ENCODE data around the gene SLIT1.

SLIT1 gene

DNA sequence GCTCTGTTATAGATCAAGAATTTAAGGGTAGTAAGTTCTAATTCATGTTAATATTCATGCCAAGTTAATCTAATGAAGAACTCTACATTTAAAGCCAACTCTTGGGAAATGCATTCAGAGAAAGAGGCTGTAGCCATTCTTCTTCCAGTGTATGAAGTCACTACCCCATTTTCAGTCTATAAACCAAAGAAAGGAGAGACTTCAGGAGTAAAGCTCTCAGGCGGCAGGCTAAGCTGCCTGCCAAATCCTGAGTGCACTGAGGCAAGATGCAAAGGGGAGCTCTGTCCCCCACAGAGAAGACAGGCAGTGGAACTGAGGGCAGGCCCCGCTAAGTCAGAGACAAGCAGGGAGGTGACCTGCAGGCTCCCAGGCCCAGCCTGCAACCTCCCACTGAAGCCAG lies 41.5 kb downstream of the SLIT1 start:
- no peak overlapping the region for H3K4me3 ChIP-seq (ENCODE audit: low read depth, low read length)
- no peak overlapping the region for H3K27ac ChIP-seq
- peaks cover 2% of the 10 kb centered on the region for H3K27me3 ChIP-seq (replicated peaks)
- no peak for DNase-seq
- TF ChIP-seq, protein P1, sequence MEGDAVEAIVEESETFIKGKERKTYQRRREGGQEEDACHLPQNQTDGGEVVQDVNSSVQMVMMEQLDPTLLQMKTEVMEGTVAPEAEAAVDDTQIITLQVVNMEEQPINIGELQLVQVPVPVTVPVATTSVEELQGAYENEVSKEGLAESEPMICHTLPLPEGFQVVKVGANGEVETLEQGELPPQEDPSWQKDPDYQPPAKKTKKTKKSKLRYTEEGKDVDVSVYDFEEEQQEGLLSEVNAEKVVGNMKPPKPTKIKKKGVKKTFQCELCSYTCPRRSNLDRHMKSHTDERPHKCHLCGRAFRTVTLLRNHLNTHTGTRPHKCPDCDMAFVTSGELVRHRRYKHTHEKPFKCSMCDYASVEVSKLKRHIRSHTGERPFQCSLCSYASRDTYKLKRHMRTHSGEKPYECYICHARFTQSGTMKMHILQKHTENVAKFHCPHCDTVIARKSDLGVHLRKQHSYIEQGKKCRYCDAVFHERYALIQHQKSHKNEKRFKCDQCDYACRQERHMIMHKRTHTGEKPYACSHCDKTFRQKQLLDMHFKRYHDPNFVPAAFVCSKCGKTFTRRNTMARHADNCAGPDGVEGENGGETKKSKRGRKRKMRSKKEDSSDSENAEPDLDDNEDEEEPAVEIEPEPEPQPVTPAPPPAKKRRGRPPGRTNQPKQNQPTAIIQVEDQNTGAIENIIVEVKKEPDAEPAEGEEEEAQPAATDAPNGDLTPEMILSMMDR (IDR thresholded peaks at IDR 0.05; ENCODE audit: low read depth, low read length, missing control alignments), result no peak
- in situ Hi-C loops (cut with HindIII; ENCODE audit: low pct_ligation_motif_present, low sequenced_read_pairs), result no loop called here
- H3K36me3 ChIP-seq (replicated peaks), result no peaks in the 10 kb centered on the region

DNA sequence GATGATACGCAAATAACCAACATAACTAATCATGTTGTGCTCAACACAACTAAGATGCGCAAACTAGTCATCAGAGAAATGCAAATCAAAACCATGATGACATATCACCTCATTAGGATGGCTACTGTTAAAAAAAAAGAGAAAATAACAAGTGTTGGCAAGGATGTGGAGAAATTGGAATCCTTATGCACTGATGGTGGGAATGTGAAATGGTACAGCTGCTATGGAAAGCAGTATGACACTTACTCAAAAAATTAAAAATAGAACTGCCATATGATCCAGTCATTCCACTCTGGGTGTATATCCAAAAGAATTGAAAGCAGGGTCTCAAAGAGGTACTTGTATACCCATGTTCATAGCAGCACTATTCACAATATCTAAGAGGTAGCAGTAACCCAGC lies 42.9 kb downstream of the SLIT1 start:
- Histone ChIP-seq H3K4me3 (ENCODE audit: low read depth, low read length) (no peak overlapping the region), H3K36me3 (replicated peaks) (no peaks in the 10 kb centered on the region), H3K27me3 (replicated peaks) (peaks cover 2% of the 10 kb centered on the region), H3K27ac (no peak overlapping the region)
- in situ Hi-C loops (cut with HindIII; ENCODE audit: low pct_ligation_motif_present, low sequenced_read_pairs), result no loop called here
- DNase-seq, result no peak
- TF ChIP-seq, protein P1 (IDR thresholded peaks at IDR 0.05; ENCODE audit: low read depth, low read length, missing control alignments), result no peak

DNA sequence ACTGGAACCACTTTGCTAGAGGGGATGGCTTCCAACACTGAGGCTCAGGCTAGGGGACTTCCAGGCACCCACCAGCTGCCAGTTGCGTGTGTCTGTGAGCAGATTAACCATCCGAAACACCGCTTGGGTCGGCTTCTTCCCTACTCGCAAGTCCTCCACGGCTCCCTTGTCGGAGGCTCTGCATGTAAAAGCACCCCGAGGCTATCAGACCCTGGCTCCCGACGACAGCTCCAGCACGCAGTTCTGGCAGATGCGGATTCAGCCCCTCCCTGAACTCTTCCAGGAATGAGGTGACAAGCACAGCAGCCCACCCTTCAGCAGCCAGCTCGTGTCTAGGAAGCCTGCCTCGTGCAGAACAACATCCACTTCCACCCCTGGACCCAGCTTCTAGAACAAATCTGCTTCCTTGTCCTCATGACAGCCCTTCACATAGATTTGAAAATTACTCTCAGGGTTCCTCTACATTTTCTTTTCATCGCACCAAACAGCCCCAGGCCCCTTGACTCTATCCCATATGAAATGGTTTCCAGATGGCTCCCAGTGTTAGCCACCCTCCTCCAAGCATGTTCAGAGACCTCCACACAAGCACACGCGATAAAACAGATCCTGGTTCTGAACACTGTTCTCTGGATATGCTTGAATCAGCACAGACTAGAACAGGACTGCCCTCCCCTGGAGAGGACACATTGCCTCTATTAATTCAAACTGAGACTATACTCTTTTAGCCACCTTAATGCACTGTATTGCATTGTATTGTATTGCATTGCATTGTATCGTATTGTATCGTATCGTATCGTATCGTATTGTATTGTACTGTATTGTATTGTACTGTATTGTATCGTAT lies 44.6 kb downstream of the SLIT1 start:
- no peak for DNase-seq
- in situ Hi-C loops (cut with HindIII; ENCODE audit: low pct_ligation_motif_present, low sequenced_read_pairs), result no loop called here
- H3K27ac ChIP-seq, result no peak overlapping the region

GRCh38 chr10:97140049-97140846 lies 45.5 kb downstream of the SLIT1 start:
- H3K36me3 ChIP-seq (replicated peaks), result no peaks in the 10 kb centered on the region
- in situ Hi-C loops (cut with HindIII; ENCODE audit: low pct_ligation_motif_present, low sequenced_read_pairs), result no loop called here
- DNase-seq, result no peak
- H3K27ac ChIP-seq, result no peak overlapping the region
- H3K4me3 ChIP-seq (ENCODE audit: low read depth, low read length), result no peak overlapping the region
- peaks cover 2% of the 10 kb centered on the region for H3K27me3 ChIP-seq (replicated peaks)
- TF ChIP-seq, protein P1 (IDR thresholded peaks at IDR 0.05; ENCODE audit: low read depth, low read length, missing control alignments), result no peak

More for the DNA sequence above, 44.6 kb downstream of the SLIT1 start:
- no peak overlapping the region for H3K4me3 ChIP-seq (ENCODE audit: low read depth, low read length)
- peaks cover 2% of the 10 kb centered on the region for H3K27me3 ChIP-seq (replicated peaks)
- TF ChIP-seq, protein P1 (IDR thresholded peaks at IDR 0.05; ENCODE audit: low read depth, low read length, missing control alignments), result no peak
- no peaks in the 10 kb centered on the region for H3K36me3 ChIP-seq (replicated peaks)

DNA sequence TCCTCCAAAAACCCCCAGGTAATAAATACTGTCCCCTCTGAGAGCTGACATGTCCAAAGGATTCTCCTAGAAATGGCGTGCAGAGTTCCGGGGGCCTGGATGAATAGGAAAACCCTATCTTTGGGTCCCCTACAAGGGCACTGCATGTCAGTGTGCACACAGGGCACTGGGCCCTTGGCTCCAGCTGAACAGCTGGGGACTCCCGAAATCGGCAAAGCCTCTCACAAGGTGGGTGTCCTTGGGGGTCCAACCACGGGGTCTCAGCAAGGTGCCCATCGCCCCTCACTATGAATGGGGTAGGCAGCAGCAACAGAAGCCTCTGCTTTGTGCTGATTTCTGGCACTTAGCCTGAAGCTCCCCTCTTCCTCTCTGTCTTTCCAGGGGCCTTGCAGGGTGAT lies 46.1 kb downstream of the SLIT1 start:
- TF ChIP-seq, protein P1 (IDR thresholded peaks at IDR 0.05; ENCODE audit: low read depth, low read length, missing control alignments), result no peak
- peaks cover 2% of the 10 kb centered on the region for H3K27me3 ChIP-seq (replicated peaks)
- no peak for DNase-seq
- in situ Hi-C loops (cut with HindIII; ENCODE audit: low pct_ligation_motif_present, low sequenced_read_pairs), result no loop called here
- H3K27ac ChIP-seq, result no peak overlapping the region
- no peak overlapping the region for H3K4me3 ChIP-seq (ENCODE audit: low read depth, low read length)
- no peaks in the 10 kb centered on the region for H3K36me3 ChIP-seq (replicated peaks)

All from brain microvascular endothelial cell (primary cell).